Esophagus squamous epithelium (tissue), 4 donors: ENCODE measurements around the gene DEFB112.

Experiments used
- CTCF ChIP-seq, 6 experiments: fragments of 450-650 bp in 4 of 6; fragments of 200-600 bp in 2 of 6; sonication (generic) in 2 of 6; IDR thresholded peaks; one replicate each; pipeline ENCODE4 v1.5.1; 2016 to 2019; ENCODE audit warnings: antibody characterized with exemption in 6 of 6, mild to moderate bottlenecking in 4 of 6, moderate library complexity in 4 of 6
- POLR2A ChIP-seq, 4 donors: fragments of 450-650 bp; IDR thresholded peaks; one replicate each; pipeline ENCODE4 v1.6.1; 2017; ENCODE audit warnings: antibody characterized with exemption in 4 of 4, mild to moderate bottlenecking in 4 of 4, moderate library complexity in 3 of 4

- TF ChIP-seq CTCF (IDR thresholded peaks at IDR 0.05) (no peak), POLR2A (IDR thresholded peaks at IDR 0.05) (no peak)
These were observed 46.6 kb downstream of the DEFB112 start for GRCh38 chr6:50003139-50003538.
